GM18873 (cell line): ENCODE results near the gene EDA.
"Not testable (repeated sequence)": the region's sequence is repeated elsewhere in the genome, so short reads cannot be mapped to it uniquely, and the experiment has no call there.

ENCODE experiments used
- ATAC-seq: cut with Tn5 transposase; IDR thresholded peaks from one replicate; pipeline ENCODE4 v1.9.1; 2021; ENCODE audit warnings: mild to moderate bottlenecking, moderate library complexity, moderate number of reproducible peaks; ENCODE audit not compliant: unreplicated experiment, low FRiP score

Gene EDA

GRCh38 chrX:69740317-69740716, 124.4 kb downstream of the EDA start:
- ATAC-seq = no peak

DNA sequence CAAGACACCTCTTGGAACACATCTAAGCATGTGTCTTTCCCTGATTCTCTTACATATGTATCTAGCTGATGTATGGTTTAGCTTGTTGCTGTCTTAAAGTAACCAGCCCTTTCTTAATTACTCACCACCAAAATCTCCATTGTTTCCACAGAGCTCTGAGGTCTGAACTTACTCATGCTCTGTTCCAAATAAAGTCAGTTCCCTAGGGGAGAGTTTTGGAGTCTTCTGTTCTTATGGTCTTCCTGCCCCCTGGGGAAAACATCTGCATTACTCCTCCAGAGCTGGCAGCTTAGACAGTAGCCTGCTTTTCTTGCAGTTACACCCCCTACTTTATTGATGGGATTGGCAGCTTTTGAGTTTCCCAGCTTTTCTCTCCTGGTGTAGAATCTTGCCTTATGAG, 125.8 kb downstream of the EDA start:
- no peak for ATAC-seq

- no peak for ATAC-seq
Observed at GRCh38 chrX:69746051-69746450, 130.1 kb downstream of the EDA start.

DNA sequence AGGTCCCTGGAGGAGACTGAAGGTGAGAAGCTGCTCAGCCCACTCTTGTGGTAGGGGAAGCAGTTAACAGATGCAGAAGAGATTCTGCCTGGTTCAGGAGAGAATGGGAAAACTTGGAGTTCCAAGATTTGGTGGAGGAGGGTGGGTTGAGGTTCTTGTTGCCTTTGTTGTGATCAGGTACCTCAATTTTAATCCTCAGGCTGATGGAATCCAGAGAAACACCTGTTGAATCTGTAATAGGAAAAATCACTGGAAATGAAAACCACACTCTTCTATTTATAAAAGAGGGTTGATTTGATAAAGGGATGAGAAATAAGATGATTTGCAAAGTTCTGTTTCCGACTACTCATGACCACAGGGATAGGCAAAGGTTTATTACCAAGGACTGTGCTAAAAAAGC, 132.1 kb downstream of the EDA start:
- no peak for ATAC-seq

GRCh38 chrX:69759921-69760625, 144.2 kb downstream of the EDA start:
- ATAC-seq = no peak

GRCh38 chrX:69761633-69762032, 145.7 kb downstream of the EDA start:
- no peak for ATAC-seq

DNA sequence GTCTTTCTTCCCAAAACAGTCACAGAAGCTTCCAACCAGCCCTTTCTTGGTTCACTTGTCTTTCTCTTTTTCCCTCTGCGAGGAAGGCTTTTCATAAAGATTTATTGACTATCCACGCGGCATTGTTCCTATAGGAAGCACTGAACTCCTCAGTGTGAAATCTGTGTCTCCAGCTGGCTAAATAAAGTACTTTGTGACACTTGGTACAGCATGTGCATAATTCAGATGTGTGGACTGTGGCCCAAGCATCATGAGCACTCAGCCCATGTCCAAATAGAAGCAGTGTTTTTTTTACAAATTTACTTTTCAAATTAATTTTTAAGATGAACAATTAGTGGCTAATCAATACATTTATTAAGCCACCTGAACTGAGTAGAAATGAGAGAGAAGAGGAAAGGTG, 146.4 kb downstream of the EDA start:
- ATAC-seq = no peak

- ATAC-seq = no peak
Observed at GRCh38 chrX:69793260-69793935, 177.5 kb downstream of the EDA start.

- ATAC-seq = no peak
Observed at GRCh38 chrX:69795702-69796101, 179.8 kb downstream of the EDA start.

GRCh38 chrX:69807400-69807799, 191.5 kb downstream of the EDA start:
- ATAC-seq = no peak

DNA sequence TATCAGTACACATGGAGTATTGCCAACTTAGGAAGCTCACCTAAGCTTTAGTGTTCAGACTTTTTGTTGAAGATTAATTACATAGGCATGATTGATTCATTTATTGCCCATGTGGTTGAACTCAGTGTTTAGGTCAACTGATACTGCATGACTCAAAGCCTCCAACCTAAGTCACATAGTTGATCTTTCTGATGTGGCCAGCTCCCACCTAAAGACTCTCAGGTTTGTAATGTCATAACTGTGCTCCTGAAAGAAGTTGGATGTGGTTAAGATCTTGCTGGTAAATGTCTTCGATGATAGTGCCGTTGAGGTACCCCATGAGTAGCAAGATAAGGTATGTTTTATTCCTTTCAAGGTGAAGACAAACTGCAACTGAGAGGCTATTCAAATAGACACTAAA, 192.5 kb downstream of the EDA start:
- no peak for ATAC-seq

GRCh38 chrX:69813677-69814076, 197.8 kb downstream of the EDA start:
- no peak for ATAC-seq

DNA sequence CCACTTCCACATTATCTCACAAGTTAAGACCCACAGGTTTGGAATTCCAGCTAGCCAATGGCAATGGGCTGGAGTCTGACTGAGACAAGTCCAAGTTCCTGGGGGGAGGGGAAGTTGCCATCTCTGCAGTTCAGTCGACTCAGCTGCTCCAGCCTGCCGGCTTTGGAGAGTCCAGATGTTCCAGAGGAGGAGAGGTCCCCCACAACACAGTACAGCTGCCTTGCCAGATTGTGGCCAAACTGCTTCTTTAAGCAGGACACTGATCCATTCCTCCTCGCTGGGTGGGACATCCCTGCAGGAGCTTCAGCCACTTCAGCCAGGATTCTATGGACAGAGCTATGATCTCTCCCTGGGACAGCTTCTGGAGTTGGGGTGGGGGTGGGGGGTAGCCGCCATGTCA, 199.2 kb downstream of the EDA start:
- no peak for ATAC-seq

DNA sequence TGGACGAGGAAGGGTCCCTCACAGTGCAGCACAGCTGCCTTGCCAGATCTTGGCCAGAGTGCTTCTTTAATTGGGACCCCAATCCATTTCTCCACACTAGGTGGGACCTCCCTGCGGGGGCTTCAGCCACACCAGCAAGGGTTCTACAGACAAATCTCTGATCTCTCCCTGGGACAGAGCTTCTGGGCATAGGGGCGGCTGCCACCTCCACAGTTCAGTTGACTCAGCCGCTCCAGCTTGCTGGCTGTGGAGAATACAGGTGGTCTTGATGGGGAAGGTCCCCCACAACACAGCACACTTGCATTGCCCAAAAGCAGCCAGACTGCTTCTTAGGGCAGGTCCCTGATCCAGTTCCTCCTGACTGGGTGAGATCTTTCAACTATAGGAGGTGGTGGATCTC, 199.6 kb downstream of the EDA start:
- ATAC-seq = no peak

DNA sequence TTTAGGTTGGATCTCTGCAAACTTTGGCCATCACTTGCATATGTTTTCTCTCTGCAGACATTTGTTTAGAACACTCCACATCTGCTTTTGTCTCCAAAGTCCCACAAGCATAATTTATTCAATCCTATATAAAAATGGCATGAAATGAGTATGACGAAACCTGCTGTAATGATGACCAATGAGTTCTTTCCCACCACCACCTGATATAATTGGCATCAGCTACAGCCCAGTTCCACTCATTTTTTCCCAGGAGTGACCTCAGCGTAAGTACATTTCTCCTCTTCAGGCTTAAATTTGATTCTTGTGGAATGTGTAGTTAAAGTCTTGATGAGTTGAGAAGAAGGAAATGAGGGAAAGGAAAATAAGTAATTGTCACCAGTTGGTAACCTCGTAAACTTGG, 228.7 kb downstream of the EDA start:
- ATAC-seq = no peak

DNA sequence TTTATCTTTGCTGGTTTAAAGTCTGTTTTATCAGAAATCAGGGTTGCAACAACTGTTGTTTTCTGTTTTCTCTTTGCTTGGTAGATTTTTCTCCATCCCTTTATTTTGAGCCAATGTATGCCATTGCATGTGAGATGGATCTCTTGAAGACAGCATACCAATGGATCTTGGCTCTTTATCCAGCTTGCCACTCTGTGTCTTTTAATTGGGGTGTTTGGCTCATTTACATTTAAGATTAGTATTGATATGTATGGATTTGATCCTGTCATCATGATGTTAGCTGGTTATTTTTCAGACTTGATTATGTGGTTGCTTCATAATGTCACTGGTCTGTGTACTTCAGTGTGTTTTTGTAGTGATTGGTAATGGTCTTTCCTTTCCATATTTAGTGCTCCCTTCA, 244.1 kb downstream of the EDA start:
- ATAC-seq = not testable (repeated sequence)

DNA sequence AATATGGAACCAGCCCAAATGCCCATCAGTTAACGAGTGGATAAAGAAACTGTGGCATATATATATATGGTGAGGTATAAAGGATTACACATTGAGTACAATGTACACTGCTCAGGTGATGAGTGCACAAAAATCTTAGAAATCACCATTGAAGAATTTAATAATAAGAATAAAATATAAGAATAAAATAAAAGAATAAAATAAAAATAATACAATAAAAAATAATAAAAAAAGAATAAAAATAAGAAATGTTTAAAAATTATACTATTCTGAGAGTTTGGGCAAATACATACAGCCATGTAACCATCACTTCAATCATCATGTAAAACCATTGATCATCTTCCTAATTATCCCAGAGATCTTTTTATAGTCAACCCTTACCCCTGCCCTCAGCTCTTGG, 260.3 kb downstream of the EDA start:
- ATAC-seq = no peak

GRCh38 chrX:69884210-69884609, 268.3 kb downstream of the EDA start:
- no peak for ATAC-seq

DNA sequence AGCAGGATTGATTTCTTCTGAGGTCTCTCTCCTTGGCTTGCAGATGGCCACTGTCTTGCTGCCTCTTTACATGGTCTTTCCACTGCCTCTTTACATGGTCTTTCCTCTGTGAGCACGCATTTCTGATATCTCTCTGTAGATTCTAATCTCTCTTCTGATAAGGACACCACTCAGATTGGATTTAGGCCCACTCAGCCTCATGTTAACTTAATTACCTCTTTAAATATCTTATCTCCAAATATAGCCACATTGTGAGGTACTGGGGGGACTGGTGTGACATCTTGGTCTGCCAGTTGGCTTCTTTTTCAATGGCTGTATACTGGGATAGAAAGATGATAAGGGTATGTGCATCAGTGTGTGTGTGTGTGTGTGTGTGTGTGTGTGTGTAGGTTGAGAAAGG, 280.1 kb downstream of the EDA start:
- ATAC-seq = no peak

GRCh38 chrX:69900491-69900890, 284.6 kb downstream of the EDA start:
- no peak for ATAC-seq

DNA sequence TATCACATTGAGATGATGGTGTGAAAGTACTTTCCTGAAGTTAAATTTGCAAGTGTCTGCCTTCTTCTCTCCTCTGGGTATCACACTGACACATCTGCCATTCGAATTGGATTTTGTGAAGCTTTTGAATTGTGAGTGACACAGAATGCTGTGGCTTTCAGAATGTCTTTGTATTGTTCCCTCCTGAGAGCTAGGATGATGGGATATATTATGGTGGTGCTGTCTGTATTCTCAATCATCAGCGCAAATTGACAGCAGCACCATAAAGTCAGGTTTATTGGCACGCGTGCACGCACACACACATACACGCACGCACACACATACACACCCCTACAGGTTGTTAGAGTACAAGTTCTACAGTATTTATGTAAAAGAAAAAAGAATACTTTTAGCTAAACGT, 290.5 kb downstream of the EDA start:
- ATAC-seq = no peak

- ATAC-seq = no peak
Observed at GRCh38 chrX:69914781-69915180, 298.9 kb downstream of the EDA start.
